ENCODE results near the gene LPP.

Gene LPP

GRCh38 chr3:188798556-188799145, 644.7 kb downstream of the LPP start:
- ChIA-PET POLR2A (ENCODE audit: low non-redundant PET) (no interaction called here), CTCF (interaction anchor here (0.6 kb wide), 1 partner anchor 1060 kb away, joined by 3 read pairs; no protein-coding TSS in a partner anchor)
- no peak overlapping the region for H3K27ac ChIP-seq
- TF ChIP-seq CTCF (conservative IDR thresholded peaks at IDR 0.05; ENCODE audit: low read depth): no peak
- no peak for DNase-seq (ENCODE audit: low spot score)

GRCh38 chr3:188801393-188801792, 647.4 kb downstream of the LPP start:
- ChIA-PET POLR2A (ENCODE audit: low non-redundant PET) (no interaction called here), CTCF (no interaction called here)
- TF ChIP-seq CTCF (conservative IDR thresholded peaks at IDR 0.05; ENCODE audit: low read depth): no peak
- H3K27ac ChIP-seq: no peak overlapping the region
- no peak for DNase-seq (ENCODE audit: low spot score)

DNA sequence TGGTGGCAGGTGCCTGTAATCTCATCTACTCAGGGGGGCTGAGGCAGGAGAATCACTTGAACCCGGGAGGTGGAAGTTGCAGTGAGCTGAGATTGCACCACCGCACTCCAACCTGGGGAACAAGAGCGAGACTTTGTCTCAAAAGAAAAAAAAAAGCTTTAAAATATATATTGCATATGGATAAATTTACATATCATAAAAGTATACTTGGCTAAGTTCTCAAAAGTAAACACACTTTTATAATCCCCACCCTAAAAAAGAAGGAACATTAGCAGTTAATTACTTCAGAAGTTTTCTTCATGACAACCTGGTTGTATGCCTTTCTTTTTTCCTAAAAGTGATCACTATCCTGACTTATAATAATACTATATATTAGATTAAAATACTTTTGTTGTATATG, 648.7 kb downstream of the LPP start:
- POLR2A ChIA-PET (ENCODE audit: low non-redundant PET): no interaction called here
- TF ChIP-seq CTCF (conservative IDR thresholded peaks at IDR 0.05; ENCODE audit: low read depth): no peak
- DNase-seq (ENCODE audit: low spot score): no peak
- no peak overlapping the region for H3K27ac ChIP-seq
- CTCF ChIA-PET: interaction anchor here (0.6 kb wide), 2 partner anchors 437 to 591 kb away, joined by 3 read pairs; no protein-coding TSS in a partner anchor

DNA sequence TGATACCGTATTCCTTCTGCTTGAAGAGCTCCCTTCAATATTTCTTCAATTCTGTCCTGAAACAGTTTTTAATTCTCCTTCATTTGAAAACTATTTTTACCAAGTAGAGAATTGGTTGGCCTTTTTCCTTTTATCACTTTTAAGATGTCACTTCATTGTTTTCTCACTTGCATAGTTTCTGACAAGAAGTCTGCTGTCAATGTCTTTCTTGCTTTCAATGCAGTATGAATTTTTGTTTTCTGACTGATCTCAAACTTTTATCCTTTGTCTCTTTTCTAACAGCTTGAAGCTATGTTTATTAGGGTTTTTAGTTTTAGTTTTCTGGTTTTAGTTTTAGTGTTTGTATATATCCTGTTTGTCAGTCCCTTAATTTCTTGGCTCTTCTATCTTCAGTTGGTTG, 653.0 kb downstream of the LPP start:
- no peak for DNase-seq (ENCODE audit: low spot score)
- no peak for TF ChIP-seq CTCF (conservative IDR thresholded peaks at IDR 0.05; ENCODE audit: low read depth)
- CTCF ChIA-PET: no interaction called here
- H3K27ac ChIP-seq: no peak overlapping the region
- POLR2A ChIA-PET (ENCODE audit: low non-redundant PET): no interaction called here

GRCh38 chr3:188812198-188812597, 658.2 kb downstream of the LPP start:
- ChIA-PET CTCF (no interaction called here), POLR2A (ENCODE audit: low non-redundant PET) (no interaction called here)
- H3K27ac ChIP-seq: no peak overlapping the region
- no peak for TF ChIP-seq CTCF (conservative IDR thresholded peaks at IDR 0.05; ENCODE audit: low read depth)
- DNase-seq (ENCODE audit: low spot score): no peak

- ChIA-PET POLR2A (ENCODE audit: low non-redundant PET) (no interaction called here), CTCF (interaction anchor here (0.6 kb wide), 1 partner anchor 799 kb away, joined by 3 read pairs; no protein-coding TSS in a partner anchor)
Observed at GRCh38 chr3:188814581-188814980, 660.6 kb downstream of the LPP start.

More at GRCh38 chr3:188814581-188814980, 660.6 kb downstream of the LPP start:
- DNase-seq (ENCODE audit: low spot score): no peak
- no peak for TF ChIP-seq CTCF (conservative IDR thresholded peaks at IDR 0.05; ENCODE audit: low read depth)
- H3K27ac ChIP-seq: no peak overlapping the region
